Activated CD4-positive, alpha-beta memory T cell treated with anti-CD3 and anti-CD28 coated beads, Interleukin-2, amount 10 ng/mL, durations not matched to agents 7 days and 5 days (primary cell): ENCODE measurements around the gene LPXN. TPM values are rescaled to one million over a fixed set of nuclear protein-coding genes. Genes with fewer than 3 reads are reported as not detected.
A peak's percentile ranks its signal among the peaks of the same experiment; 100 is the strongest.
"Not testable (repeated sequence)": the region's sequence is repeated elsewhere in the genome, so short reads cannot be mapped to it uniquely, and the experiment has no call there.

ENCODE experiments used
- CTCF ChIA-PET: fragments of 350-600 bp; sonication (Branson Sonifier 250); formaldehyde crosslinking; loops from one replicate; lab custom pipeline; 2021; ENCODE audit warnings: antibody characterized with exemption, inconsistent platforms; lab: Charles Lee
- POLR2A ChIA-PET: fragments of 350-600 bp; sonication (Branson Sonifier 250); formaldehyde crosslinking; loops from one replicate; lab custom pipeline; 2021; ENCODE audit warnings: antibody characterized with exemption; lab: Charles Lee
- DNase-seq: peaks from one replicate; pipeline ENCODE4 v3.0.0-alpha.2; 2020
- H3K27ac Mint-ChIP-seq: one replicate; pipeline ENCODE4 v1.8.0; 2021; ENCODE audit warnings: mild to moderate bottlenecking, mixed read lengths
- H3K27me3 Mint-ChIP-seq: one replicate; pipeline ENCODE4 v1.8.0; 2021; ENCODE audit warnings: mixed read lengths
- H3K36me3 Mint-ChIP-seq: one replicate; pipeline ENCODE4 v1.8.0; 2021; ENCODE audit warnings: low read depth, mixed read lengths
- H3K4me1 Mint-ChIP-seq: one replicate; pipeline ENCODE4 v1.8.0; 2021; ENCODE audit warnings: mixed read lengths
- H3K4me3 Mint-ChIP-seq: one replicate; pipeline ENCODE4 v1.8.0; 2021; ENCODE audit warnings: mild to moderate bottlenecking, mixed read lengths
- H3K9me3 Mint-ChIP-seq: one replicate; pipeline ENCODE4 v1.8.0; 2021; ENCODE audit warnings: mixed read lengths
- total RNA-seq, 2 experiments: library from RNA; stranded (reverse); gene quantifications; one replicate each; pipeline ENCODE4 v1.2.3, GENCODE V29; 2021

Gene LPXN
- total RNA-seq, 2 experiments from 2014 or later, result 137 to 138 TPM

DNA sequence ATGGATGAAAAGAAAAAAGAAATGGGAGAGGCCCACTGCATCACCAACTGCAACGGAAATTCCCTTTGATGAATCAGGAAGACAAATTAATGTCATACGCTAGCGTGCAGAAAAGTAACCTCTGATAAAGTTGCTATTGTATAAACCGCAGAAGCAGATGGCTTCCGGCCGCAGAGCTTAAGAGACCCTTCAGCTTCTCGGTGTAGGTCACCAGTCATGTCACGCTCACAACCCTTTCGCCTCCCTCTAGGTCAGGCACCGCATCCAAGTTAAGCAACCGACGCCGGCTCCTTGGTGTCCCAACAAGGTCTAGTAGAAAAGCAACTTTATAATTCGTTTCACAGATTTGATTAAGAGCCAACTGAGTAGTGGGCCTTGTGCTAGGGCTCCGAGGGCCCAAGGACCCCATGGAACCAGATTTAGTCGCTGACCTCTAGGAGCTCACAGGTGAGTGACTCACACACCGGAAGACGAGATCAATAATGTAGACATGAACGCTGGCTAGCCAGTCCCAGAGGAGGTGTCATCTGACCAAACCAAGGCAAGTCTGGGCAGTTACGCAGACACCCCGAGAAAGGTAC lies 2.0 kb upstream of the LPXN start:
- peaks cover 54% of the 10 kb centered on the region for H3K4me1 Mint-ChIP-seq
- peak; percentile 77 for DNase-seq
- H3K9me3 Mint-ChIP-seq, result no peaks in the 10 kb centered on the region
- H3K27me3 Mint-ChIP-seq, result no peaks in the 10 kb centered on the region
- H3K36me3 Mint-ChIP-seq, result peaks cover 36% of the 10 kb centered on the region
- POLR2A ChIA-PET, result interaction anchor here (0.6 to 4.4 kb wide), 21 partner anchors 9 to 1091 kb away, joined by 3 to 36 read pairs (median 4); partner anchors contain the start of genes FAM111A, FAM111B, PATL1 and UBE2L6
- CTCF ChIA-PET, result interaction anchor here (0.8 to 7.9 kb wide), 4 partner anchors 10 to 567 kb away, joined by 3 to 76 read pairs (median 6); no protein-coding TSS in a partner anchor
- H3K4me3 Mint-ChIP-seq, result peak overlapping the region; percentile 90
- H3K27ac Mint-ChIP-seq, result peak overlapping the region; percentile 100

DNA sequence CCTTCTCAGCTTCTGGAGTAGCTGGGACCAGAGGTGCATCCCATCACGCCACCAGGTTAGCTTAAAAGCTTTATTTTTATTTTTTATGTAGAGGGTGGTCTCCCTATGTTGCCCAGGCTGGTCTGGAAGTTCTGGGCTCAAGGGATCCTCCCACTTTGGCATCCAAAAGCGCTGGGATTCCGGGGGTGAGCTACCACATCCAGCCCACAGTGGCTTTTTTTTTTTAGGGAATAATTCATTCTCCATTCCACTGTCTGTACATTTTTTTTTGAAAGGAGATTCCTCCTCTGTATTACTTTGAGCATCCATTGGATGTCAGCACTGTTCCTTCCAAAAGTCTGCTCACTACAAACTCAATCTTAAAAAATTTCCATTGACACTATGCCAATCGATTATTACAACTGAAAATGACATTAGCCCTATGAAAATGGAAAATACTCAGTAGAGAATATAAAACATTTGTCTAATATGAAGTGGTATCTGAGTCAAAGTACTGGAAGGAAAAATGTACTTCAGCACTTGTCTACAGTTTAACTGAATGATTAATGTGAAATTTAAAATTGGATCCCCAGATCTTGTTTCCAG lies 1.3 kb upstream of the LPXN start:
- Mint-ChIP-seq H3K27me3 (no peaks in the 10 kb centered on the region), H3K27ac (peak overlapping the region; percentile 100), H3K9me3 (no peaks in the 10 kb centered on the region), H3K36me3 (peaks cover 36% of the 10 kb centered on the region), H3K4me1 (peaks cover 50% of the 10 kb centered on the region), H3K4me3 (peak overlapping the region; percentile 90)
- no peak for DNase-seq
- CTCF ChIA-PET, result interaction anchor here (0.7 to 7.9 kb wide), 9 partner anchors 9 to 567 kb away, joined by 3 to 76 read pairs (median 5); no protein-coding TSS in a partner anchor
- POLR2A ChIA-PET, result interaction anchor here (0.6 to 4.4 kb wide), 17 partner anchors 9 to 1092 kb away, joined by 3 to 36 read pairs (median 4); partner anchors contain the start of genes FAM111A, FAM111B, PATL1 and ZDHHC5

- ChIA-PET POLR2A (interaction anchor here (0.6 to 4.4 kb wide), 13 partner anchors 7 to 1041 kb away, joined by 3 to 36 read pairs (median 3); partner anchors contain the start of genes FAM111A, FAM111B and OSBP), CTCF (interaction anchor here (0.8 kb wide), 1 partner anchor 597 kb away, joined by 3 read pairs; the partner anchor contains the start of gene DTX4)
- Mint-ChIP-seq H3K4me1 (peaks cover 49% of the 10 kb centered on the region), H3K9me3 (no peaks in the 10 kb centered on the region), H3K36me3 (peaks cover 38% of the 10 kb centered on the region), H3K27me3 (no peaks in the 10 kb centered on the region), H3K27ac (peak overlapping the region; percentile 100), H3K4me3 (peak overlapping the region; percentile 90)
- no peak for DNase-seq
These were observed 775 bp downstream of the LPXN start for GRCh38 chr11:58574881-58575280.

DNA sequence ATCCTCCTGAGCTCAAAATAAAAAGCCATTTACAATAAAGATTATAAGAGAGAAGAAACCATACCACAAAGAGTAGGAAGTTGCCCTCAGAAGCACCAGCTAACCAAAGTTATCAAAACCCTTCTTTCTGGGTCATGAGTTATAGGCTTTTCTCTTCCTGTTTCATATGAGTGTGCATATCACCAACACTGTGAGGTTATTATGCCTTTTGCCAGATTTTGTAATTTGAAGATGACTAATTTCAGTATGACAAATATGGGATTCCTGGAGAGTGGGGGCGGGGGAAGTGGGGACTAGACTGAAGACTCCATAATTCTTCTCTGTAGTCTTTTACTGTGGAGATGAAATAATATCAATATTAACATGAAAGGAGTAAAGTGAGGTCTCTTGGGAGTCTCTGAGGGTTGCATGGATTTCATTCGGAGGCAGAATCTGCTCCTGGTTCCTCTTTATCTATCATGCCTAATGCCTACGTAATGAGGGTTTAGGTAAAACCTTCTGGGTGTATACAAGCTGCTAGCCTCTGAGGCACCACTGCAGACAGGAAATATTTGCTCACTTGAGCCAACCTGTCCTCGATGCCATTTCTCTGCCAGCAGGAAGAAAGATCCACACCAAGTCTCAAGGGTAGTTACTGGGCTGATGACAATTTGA lies 2.1 kb downstream of the LPXN start:
- ChIA-PET CTCF (interaction anchor here (0.7 to 1.2 kb wide), 6 partner anchors 10 to 562 kb away, joined by 3 to 7 read pairs (median 4); no protein-coding TSS in a partner anchor), POLR2A (interaction anchor here (1.0 to 2.0 kb wide), 8 partner anchors 11 to 832 kb away, joined by 3 to 8 read pairs (median 4); partner anchors contain the start of genes FAM111A, FAM111B and SELENOH)
- Mint-ChIP-seq H3K9me3 (no peaks in the 10 kb centered on the region), H3K4me3 (peak overlapping the region; percentile 90), H3K36me3 (peaks cover 45% of the 10 kb centered on the region), H3K27ac (peak overlapping the region; percentile 100), H3K27me3 (no peaks in the 10 kb centered on the region), H3K4me1 (peaks cover 58% of the 10 kb centered on the region)
- peak; percentile 56 for DNase-seq

DNA sequence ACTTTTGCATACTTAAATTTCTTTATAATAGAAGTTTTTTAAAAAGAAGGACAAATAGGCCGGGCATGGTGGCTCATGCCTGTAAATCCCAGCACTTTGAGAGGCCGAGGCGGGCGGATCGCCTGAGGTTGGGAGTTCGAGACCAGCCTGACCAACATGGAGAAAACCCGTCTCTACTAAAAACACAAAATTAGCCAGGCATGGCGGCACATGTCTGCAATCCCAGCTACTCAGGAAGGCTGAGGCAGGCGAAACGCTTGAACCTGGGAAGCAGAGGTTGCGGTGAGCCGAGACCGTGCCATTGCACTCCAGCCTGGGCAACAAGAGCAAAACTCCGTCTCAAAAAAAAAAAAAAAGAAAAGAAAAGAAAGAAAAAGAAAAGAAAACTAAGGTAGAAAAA lies 2.8 kb downstream of the LPXN start:
- not testable (repeated sequence) for H3K27me3 Mint-ChIP-seq, H3K9me3 Mint-ChIP-seq, DNase-seq
- Mint-ChIP-seq H3K27ac (peak overlapping the region; percentile 100), H3K4me3 (peak overlapping the region; percentile 90), H3K36me3 (peaks cover 46% of the 10 kb centered on the region), H3K4me1 (peaks cover 64% of the 10 kb centered on the region)
- ChIA-PET CTCF (interaction anchor here (0.7 to 1.2 kb wide), 6 partner anchors 9 to 563 kb away, joined by 3 to 7 read pairs (median 4); no protein-coding TSS in a partner anchor), POLR2A (interaction anchor here (1.0 to 2.0 kb wide), 3 partner anchors 13 to 572 kb away, joined by 3 to 8 read pairs (median 8); partner anchors contain the start of gene FAM111B)

DNA sequence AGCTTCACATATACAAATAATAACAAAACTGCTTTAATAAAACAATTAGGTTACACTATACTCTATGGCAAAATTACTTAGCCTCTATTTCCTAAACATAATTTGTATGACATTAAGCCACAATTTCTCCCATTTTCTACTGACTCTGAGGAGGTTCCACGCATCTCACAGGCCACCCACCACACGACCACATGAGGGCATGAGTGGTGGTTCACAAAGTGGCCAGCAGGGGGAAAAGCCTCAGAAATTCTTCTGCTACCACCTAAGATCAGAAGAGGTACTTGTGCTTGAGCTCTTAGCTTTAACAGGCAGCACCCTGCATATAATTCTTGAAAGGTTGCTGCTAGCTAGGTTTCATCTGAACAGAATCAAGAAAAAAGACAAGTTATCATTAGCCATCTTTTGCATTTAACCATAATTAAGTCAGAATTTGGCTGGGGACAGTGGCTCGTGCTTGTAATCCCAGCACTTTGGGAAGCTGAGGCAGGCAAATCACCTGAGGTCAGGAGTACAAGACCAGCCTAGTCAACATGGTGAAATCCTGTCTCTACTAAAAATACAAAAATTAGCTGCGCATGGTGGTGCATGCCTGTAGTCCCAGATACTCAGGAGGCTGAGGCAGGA lies 7.7 kb downstream of the LPXN start:
- Mint-ChIP-seq H3K27ac (peak overlapping the region; percentile 61), H3K9me3 (no peaks in the 10 kb centered on the region), H3K4me1 (peaks cover 63% of the 10 kb centered on the region), H3K27me3 (no peaks in the 10 kb centered on the region), H3K36me3 (peaks cover 57% of the 10 kb centered on the region), H3K4me3 (no peak overlapping the region)
- POLR2A ChIA-PET, result interaction anchor here (1.1 to 3.7 kb wide), 7 partner anchors 9 to 536 kb away, joined by 3 to 36 read pairs (median 4); partner anchors contain the start of gene LPXN
- peak; percentile 77 for DNase-seq
- CTCF ChIA-PET, result interaction anchor here (0.7 to 4.1 kb wide), 24 partner anchors 8 to 768 kb away, joined by 3 to 76 read pairs (median 4); partner anchors contain the start of genes LPXN and ZFP91

DNA sequence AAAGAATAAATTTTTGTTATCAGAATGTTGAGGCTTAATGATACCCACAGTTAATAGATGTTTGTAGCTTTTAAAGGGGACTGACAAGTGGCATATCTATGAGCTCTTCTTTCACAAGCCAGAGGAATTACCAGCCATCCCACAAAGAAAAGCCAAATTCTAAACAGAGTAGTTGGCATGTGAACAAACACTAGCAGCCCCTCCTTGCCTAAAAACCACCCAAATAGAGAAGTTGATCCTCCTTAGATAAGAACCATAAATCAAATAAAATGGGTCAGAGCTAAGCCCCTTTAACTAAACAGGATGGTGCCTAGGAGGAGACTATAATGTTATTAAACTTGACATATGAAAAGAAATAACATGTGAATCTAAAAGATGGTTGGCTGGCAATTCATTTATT lies 11.4 kb downstream of the LPXN start:
- CTCF ChIA-PET, result interaction anchor here (1.1 kb wide), 1 partner anchor 9 kb away, joined by 3 read pairs; no protein-coding TSS in a partner anchor
- POLR2A ChIA-PET, result interaction anchor here (2.4 kb wide), 1 partner anchor 13 kb away, joined by 11 read pairs; no protein-coding TSS in a partner anchor

GRCh38 chr11:58562375-58562800 lies 13.3 kb downstream of the LPXN start:
- peaks cover 39% of the 10 kb centered on the region for H3K36me3 Mint-ChIP-seq
- H3K9me3 Mint-ChIP-seq, result no peaks in the 10 kb centered on the region
- H3K27me3 Mint-ChIP-seq, result no peaks in the 10 kb centered on the region
- H3K4me3 Mint-ChIP-seq, result no peak overlapping the region
- DNase-seq, result no peak
- CTCF ChIA-PET, result interaction anchor here (0.9 kb wide), 1 partner anchor 14 kb away, joined by 3 read pairs; no protein-coding TSS in a partner anchor
- H3K27ac Mint-ChIP-seq, result peak overlapping the region; percentile 58
- H3K4me1 Mint-ChIP-seq, result peaks cover 42% of the 10 kb centered on the region
- POLR2A ChIA-PET, result interaction anchor here (0.9 to 2.1 kb wide), 3 partner anchors 9 to 22 kb away, joined by 3 to 9 read pairs (median 4); partner anchors contain the start of gene LPXN

More for the DNA sequence above, 11.4 kb downstream of the LPXN start:
- H3K27ac Mint-ChIP-seq, result no peak overlapping the region
- H3K4me1 Mint-ChIP-seq, result peaks cover 60% of the 10 kb centered on the region
- H3K27me3 Mint-ChIP-seq, result no peaks in the 10 kb centered on the region
- no peaks in the 10 kb centered on the region for H3K9me3 Mint-ChIP-seq
- no peak overlapping the region for H3K4me3 Mint-ChIP-seq
- H3K36me3 Mint-ChIP-seq, result peaks cover 48% of the 10 kb centered on the region
- no peak for DNase-seq

GRCh38 chr11:58561394-58562098 lies 14.1 kb downstream of the LPXN start:
- H3K4me1 Mint-ChIP-seq, result peaks cover 41% of the 10 kb centered on the region
- H3K36me3 Mint-ChIP-seq, result peaks cover 41% of the 10 kb centered on the region
- H3K4me3 Mint-ChIP-seq, result no peak overlapping the region
- ChIA-PET CTCF (interaction anchor here (1.4 kb wide), 1 partner anchor 68 kb away, joined by 3 read pairs; no protein-coding TSS in a partner anchor), POLR2A (interaction anchor here (2.1 kb wide), 1 partner anchor 15 kb away, joined by 9 read pairs; the partner anchor contains the start of gene LPXN)
- no peak overlapping the region for H3K27ac Mint-ChIP-seq
- H3K9me3 Mint-ChIP-seq, result no peaks in the 10 kb centered on the region
- H3K27me3 Mint-ChIP-seq, result no peaks in the 10 kb centered on the region
- DNase-seq, result no peak

- no peaks in the 10 kb centered on the region for H3K27me3 Mint-ChIP-seq
- H3K4me1 Mint-ChIP-seq, result peaks cover 40% of the 10 kb centered on the region
- DNase-seq, result no peak
- H3K36me3 Mint-ChIP-seq, result peaks cover 41% of the 10 kb centered on the region
- no peak overlapping the region for H3K27ac Mint-ChIP-seq
- H3K4me3 Mint-ChIP-seq, result no peak overlapping the region
- H3K9me3 Mint-ChIP-seq, result no peaks in the 10 kb centered on the region
- CTCF ChIA-PET, result interaction anchor here (1.2 to 1.4 kb wide), 3 partner anchors 35 to 69 kb away, joined by 3 read pairs; no protein-coding TSS in a partner anchor
- POLR2A ChIA-PET, result interaction anchor here (2.1 kb wide), 1 partner anchor 16 kb away, joined by 9 read pairs; the partner anchor contains the start of gene LPXN
These were observed 14.8 kb downstream of the LPXN start for GRCh38 chr11:58560842-58561241.

- Mint-ChIP-seq H3K27ac (no peak overlapping the region), H3K4me3 (no peak overlapping the region), H3K27me3 (no peaks in the 10 kb centered on the region), H3K9me3 (no peaks in the 10 kb centered on the region), H3K36me3 (peaks cover 91% of the 10 kb centered on the region), H3K4me1 (peaks cover 2% of the 10 kb centered on the region)
- POLR2A ChIA-PET, result no interaction called here
- CTCF ChIA-PET, result no interaction called here
- no peak for DNase-seq
These were observed 26.0 kb downstream of the LPXN start for GRCh38 chr11:58549644-58550043.
